Measurements from ENCODE around the gene FAM131A. TPM values are rescaled to one million over a fixed set of nuclear protein-coding genes. Genes with fewer than 3 reads are reported as not detected.

FAM131A gene
- total RNA-seq, 1 donor from 2014 or later: 22.7 TPM

DNA sequence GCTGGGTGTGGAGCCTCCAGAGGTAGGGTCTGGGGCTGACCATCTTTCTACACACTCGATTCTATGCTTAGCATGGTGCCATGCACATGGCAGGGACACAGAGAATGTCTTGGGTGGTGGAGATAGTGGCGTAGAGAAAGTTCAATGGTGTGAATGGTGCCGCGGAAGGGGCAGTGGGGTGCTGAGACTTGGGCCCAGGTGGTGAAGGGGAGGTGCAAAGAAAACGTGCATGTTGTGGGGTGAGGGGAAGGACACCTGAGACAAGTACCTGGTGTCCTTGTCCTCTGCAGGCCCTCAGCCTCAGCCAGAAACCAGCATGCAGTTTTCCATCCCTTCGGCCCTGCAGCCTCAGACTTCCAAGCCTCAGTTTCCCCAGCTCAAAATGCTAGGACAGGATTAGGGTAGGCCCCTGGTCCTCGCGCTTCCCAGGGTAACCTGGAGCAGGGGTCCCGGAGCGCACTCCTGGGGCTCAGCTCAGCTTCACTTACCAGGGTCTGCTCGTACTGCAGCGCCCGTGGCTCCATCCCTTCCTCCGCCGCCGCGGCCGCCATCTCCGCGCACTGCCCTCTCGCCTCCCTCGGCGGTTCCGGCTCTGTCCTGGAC lies 23.6 kb downstream of the FAM131A start:
- no peak for DNase-seq (ENCODE audit: low read depth)
- H3K4me3 ChIP-seq (ENCODE audit: low read depth, low read length): peak overlapping the region; percentile 89
- TF ChIP-seq, protein P1, sequence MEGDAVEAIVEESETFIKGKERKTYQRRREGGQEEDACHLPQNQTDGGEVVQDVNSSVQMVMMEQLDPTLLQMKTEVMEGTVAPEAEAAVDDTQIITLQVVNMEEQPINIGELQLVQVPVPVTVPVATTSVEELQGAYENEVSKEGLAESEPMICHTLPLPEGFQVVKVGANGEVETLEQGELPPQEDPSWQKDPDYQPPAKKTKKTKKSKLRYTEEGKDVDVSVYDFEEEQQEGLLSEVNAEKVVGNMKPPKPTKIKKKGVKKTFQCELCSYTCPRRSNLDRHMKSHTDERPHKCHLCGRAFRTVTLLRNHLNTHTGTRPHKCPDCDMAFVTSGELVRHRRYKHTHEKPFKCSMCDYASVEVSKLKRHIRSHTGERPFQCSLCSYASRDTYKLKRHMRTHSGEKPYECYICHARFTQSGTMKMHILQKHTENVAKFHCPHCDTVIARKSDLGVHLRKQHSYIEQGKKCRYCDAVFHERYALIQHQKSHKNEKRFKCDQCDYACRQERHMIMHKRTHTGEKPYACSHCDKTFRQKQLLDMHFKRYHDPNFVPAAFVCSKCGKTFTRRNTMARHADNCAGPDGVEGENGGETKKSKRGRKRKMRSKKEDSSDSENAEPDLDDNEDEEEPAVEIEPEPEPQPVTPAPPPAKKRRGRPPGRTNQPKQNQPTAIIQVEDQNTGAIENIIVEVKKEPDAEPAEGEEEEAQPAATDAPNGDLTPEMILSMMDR (conservative IDR thresholded peaks at IDR 0.05; ENCODE audit: low read depth, low read length): no peak

DNA sequence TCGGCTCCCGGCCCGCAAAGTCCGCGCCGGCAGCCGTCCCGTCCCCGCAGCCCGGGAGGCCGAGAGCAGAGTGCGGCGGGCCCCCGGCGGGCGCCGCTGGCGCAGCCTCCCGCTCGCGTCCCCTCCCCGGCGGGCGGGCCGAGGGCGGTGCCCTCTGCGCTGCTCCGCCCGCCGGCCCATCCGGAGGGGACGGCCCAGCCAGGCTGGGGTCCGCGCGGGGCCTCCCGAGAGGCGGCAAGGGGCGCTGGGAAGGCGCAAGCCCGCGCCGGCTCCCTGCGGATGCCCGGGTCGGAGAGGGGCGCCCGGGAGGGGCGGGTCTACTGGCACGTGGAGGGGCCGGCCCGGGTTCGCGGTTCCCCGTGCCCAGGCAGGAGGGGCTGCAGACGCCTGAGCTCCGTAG lies 24.1 kb downstream of the FAM131A start, which contains the start of the genes CLCN2 and POLR2H:
Gene CLCN2 (minus strand): TSS at position 74 of the 400 bp plus-strand sequence. CDS start 126 bp downstream, outside the sequence.
Gene POLR2H (plus strand): TSS at position 179 of the 400 bp plus-strand sequence. CDS start 1,783 bp downstream, outside the sequence.
- TF ChIP-seq, protein P1 (conservative IDR thresholded peaks at IDR 0.05; ENCODE audit: low read depth, low read length): no peak
- DNase-seq (ENCODE audit: low read depth): no peak

DNA sequence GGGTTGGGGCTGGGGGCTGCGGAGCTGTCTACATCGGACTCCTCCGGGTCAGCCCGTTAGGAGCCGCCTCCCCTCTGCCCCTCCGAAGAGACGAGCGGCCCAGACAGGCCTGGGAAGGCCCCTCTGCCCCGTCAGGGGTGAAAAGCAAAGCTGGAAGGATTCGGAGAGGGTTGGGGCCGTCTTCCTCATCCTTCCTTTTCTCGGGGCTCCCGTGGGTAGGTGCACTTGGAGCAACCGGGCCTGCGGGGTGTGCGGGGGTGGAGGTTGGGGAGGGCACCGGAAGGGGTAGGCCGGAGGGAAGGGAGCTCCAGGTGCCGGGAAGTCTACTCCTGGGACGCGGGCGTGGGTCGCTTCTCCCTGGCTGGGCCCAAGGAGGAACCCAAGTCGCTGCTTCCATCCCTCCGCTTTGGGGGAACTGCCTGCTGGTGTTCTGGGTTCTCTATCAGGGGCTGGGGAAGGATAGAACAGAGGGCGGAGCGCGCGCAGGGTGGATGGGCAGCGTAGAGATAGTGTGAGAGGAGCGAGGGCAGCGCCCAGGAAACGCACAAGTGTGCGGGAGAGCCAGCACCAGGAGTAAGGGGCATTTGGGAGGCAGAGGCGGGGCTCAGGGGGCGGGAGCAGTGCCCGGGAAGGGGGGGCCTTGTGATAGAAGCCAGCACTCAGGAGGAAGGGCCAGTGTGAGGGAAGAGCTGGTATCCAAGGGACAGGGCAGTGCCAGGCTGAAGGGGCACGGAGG lies 24.7 kb downstream of the FAM131A start:
- peak; percentile 19 for DNase-seq (ENCODE audit: low read depth)
- peak overlapping the region; percentile 89 for H3K4me3 ChIP-seq (ENCODE audit: low read depth, low read length)
- TF ChIP-seq, protein P1 (conservative IDR thresholded peaks at IDR 0.05; ENCODE audit: low read depth, low read length): no peak

More for the DNA sequence above, 24.1 kb downstream of the FAM131A start, which contains the start of the genes CLCN2 and POLR2H:
- H3K4me3 ChIP-seq (ENCODE audit: low read depth, low read length): peak within 1 kb of the TSS; percentile 89

DNA sequence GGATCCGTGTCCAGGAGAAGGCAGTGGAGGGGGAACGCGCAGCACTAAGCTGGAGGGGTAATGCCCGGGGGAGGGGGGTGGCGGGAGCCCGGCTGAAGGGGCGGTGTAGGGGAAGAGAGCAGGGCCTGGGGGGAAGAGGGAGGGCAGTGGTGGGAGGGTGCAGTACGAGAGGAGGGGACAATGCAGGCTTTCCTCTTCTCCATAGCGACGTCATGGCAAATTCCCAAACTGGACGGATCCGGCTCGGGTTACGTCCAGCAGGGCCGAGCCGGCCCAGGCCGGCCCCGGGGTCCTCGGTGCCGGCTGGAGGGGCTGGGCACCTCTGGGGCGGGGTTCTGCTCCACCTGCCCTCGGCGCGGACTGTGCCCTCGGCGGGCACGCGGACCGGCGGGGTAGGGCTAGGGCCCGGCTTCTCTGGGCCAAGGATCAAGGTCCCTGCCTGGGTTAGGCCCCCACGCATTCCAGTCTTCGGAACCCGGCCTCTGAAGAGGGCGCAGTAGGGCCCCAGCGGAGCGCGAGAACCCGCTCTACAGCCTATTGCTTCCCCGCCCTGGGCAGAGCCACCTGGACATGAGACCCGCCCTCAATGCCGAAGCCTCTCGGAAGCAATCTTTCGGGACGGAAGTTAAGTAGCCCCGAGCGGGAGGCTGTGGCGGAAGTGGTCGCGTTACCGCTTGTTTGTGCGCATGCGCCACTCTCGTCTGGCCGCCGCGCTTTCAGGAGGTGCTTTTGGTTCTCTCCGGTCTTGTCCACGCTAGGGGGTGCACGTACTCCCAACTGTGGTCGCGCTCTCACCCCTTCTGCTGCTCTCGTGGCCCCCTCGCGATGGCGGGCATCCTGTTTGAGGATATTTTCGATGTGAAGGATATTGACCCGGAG lies 25.5 kb downstream of the FAM131A start:
- TF ChIP-seq, protein P1 (conservative IDR thresholded peaks at IDR 0.05; ENCODE audit: low read depth, low read length): peak; percentile 47
- H3K4me3 ChIP-seq (ENCODE audit: low read depth, low read length): peak overlapping the region; percentile 89
- DNase-seq (ENCODE audit: low read depth): peak; percentile 80

DNA sequence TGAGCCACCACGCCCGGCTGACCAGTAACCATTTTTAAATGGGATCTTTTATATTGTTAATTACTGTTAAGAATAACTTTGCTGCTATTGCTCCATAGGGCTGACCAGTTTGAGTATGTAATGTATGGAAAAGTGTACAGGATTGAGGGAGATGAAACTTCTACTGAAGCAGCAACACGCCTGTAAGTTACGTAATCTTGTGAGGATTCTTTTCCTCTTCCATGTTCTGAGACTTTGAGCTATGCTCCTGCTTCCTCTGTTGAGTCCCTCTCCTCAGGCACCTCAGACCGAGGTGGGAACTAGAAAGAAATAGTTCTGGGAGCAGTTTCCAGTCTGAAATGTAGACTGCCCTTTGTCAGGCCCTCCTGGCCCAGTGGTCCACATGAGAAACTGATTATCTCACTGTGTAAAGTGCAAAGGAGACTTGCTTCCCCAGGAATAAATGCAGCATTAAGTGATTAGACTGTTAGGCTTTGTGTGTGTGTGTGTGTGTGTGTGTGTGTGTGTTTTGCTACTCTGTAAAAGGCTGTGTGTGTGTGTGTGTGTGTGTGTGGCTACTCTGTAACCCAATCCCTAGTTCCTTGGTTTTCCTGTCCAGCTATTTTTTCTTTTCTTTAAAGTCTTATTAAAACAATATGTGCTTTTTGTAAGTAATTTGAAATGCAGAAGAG lies 29.4 kb downstream of the FAM131A start:
- H3K4me3 ChIP-seq (ENCODE audit: low read depth, low read length): no peak overlapping the region
- no peak for DNase-seq (ENCODE audit: low read depth)
- TF ChIP-seq, protein P1 (conservative IDR thresholded peaks at IDR 0.05; ENCODE audit: low read depth, low read length): no peak

DNA sequence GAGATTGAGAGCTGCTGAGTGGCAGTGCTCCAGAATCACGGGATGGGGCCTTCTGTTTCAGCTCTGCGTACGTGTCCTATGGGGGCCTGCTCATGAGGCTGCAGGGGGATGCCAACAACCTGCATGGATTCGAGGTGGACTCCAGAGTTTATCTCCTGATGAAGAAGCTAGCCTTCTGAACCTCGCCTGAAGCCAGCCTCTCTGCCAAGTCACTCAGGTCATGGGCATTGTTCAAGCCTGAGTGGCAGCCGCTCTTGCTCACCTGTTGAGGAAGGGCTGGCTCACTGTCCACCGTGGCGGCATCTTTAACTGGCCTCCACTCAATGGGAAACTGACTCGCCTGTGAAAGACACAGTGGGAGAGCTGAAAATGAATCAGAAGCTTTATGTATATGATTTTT lies 30.7 kb downstream of the FAM131A start:
- TF ChIP-seq, protein P1 (conservative IDR thresholded peaks at IDR 0.05; ENCODE audit: low read depth, low read length): no peak
- no peak for DNase-seq (ENCODE audit: low read depth)

More for the DNA sequence above, 30.7 kb downstream of the FAM131A start:
- no peak overlapping the region for H3K4me3 ChIP-seq (ENCODE audit: low read depth, low read length)

Measured in epithelial cell of proximal tubule (primary cell).